GM12878 (cell line): ENCODE results near the gene COG7.

ENCODE experiments used
- CTCF ChIP-seq, 3 experiments: IDR thresholded peaks in 2 of 3; conservative IDR thresholded peaks in 1 of 3; 2 replicates each; pipeline ENCODE4 v1.5.1; 2011; ENCODE audit warnings: low read depth in 3 of 3, low read length in 3 of 3, mild to moderate bottlenecking in 3 of 3, control low read depth in 2 of 3, moderate library complexity in 2 of 3, inconsistent platforms in 1 of 3, mixed read lengths in 1 of 3; ENCODE audit not compliant: control insufficient read depth in 2 of 3, insufficient read depth in 1 of 3; ENCODE audit errors: extremely low read depth in 1 of 3
- EP300 ChIP-seq, 2 experiments: fragments of 150-350 bp in 1 of 2; IDR thresholded peaks; 2 replicates each; pipeline ENCODE4 v1.6.1; 2011 to 2012; ENCODE audit warnings: low read depth in 2 of 2, low read length in 2 of 2, borderline replicate concordance in 1 of 2, improper control_type of control experiment in 1 of 2, inconsistent platforms in 1 of 2; ENCODE audit not compliant: control insufficient read depth in 1 of 2
- POLR2A ChIP-seq: IDR thresholded peaks from 2 replicates; pipeline ENCODE4 v1.6.1; 2011; ENCODE audit warnings: low read depth, mild to moderate bottlenecking, low read length
- SIN3A ChIP-seq: IDR thresholded peaks from 2 replicates; pipeline ENCODE4 v1.6.1; 2012; ENCODE audit warnings: low read depth, low read length, improper control_type of control experiment
- SPI1 ChIP-seq: IDR thresholded peaks from 2 replicates; pipeline ENCODE4 v1.6.1; 2011; ENCODE audit warnings: low read depth, mild to moderate bottlenecking, low read length, moderate library complexity, borderline replicate concordance; ENCODE audit not compliant: insufficient read depth

- TF ChIP-seq CTCF (IDR thresholded peaks at IDR 0.05 in 2 of 3, conservative IDR thresholded peaks at IDR 0.05 in 1 of 3; ENCODE audit: control insufficient read depth in 2 of 3, extremely low read depth in 1 of 3, insufficient read depth in 1 of 3, low read depth in 3 of 3, low read length in 3 of 3) = no peak
- no peak for TF ChIP-seq SPI1
- no peak for TF ChIP-seq POLR2A
- no peak for TF ChIP-seq EP300 (IDR thresholded peaks at IDR 0.05; ENCODE audit: borderline replicate concordance in 1 of 2, control insufficient read depth in 1 of 2, low read depth in 2 of 2, low read length in 2 of 2)
- no peak for TF ChIP-seq SIN3A
These were observed 19.6 kb downstream of the COG7 start for GRCh38 chr16:23433261-23433920.
